Activated CD4-positive, alpha-beta T cell treated with anti-CD3 and anti-CD28 coated beads for 48 hours (primary cell): ENCODE measurements around the gene HSF4.
"Not testable (repeated sequence)": the region's sequence is repeated elsewhere in the genome, so short reads cannot be mapped to it uniquely, and the experiment has no call there.

Source experiments
- DNase-seq: peaks from one replicate; pipeline ENCODE4 v3.0.0-alpha.2; 2020

Gene HSF4, protein sequence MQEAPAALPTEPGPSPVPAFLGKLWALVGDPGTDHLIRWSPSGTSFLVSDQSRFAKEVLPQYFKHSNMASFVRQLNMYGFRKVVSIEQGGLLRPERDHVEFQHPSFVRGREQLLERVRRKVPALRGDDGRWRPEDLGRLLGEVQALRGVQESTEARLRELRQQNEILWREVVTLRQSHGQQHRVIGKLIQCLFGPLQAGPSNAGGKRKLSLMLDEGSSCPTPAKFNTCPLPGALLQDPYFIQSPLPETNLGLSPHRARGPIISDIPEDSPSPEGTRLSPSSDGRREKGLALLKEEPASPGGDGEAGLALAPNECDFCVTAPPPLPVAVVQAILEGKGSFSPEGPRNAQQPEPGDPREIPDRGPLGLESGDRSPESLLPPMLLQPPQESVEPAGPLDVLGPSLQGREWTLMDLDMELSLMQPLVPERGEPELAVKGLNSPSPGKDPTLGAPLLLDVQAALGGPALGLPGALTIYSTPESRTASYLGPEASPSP

DNA sequence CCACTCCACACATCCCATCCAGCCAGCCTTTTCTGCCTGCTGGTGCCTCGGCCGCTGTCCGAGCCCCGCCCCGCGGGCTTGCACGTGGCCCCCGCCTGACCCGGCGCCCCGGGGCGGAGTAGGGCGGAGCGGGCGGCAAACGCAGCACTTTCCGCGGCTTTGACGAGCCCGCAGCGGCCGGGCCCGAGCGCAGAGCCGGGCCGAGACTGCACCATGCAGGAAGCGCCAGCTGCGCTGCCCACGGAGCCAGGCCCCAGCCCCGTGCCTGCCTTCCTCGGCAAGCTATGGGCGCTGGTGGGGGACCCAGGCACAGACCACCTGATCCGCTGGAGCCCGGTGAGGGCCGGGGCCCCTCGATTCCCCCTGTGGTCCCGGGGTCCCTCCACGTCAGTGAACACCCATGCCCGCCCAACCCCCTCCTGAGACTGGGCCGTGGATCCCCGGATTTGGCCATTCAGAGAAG lies at the start of gene HSF4:
Gene HSF4, plus strand, starts transcription at position 147 of the 463 bp plus-strand sequence. Its CDS starts 67 bp downstream, at position 214.
- no peak for DNase-seq

DNA sequence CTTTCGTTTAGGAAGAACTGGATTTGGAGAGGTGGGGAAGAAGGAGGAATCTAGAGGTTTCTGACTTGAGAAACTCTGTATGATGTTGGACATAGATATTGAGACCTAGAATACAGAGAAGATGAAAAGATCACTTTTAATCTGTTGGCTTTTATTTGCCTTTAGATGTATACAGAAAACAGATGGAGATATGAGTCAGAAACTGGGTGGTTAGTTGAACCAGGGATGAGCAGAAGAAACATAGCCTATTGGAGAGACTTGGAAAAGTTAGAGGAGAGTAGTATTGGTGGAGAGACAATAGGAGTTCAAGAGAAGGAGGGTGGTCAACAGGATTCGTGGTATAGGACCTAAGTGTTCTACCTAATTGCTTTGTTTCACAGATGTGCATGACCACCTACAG lies 49.8 kb upstream of the HSF4 start:
- DNase-seq = no peak

DNA sequence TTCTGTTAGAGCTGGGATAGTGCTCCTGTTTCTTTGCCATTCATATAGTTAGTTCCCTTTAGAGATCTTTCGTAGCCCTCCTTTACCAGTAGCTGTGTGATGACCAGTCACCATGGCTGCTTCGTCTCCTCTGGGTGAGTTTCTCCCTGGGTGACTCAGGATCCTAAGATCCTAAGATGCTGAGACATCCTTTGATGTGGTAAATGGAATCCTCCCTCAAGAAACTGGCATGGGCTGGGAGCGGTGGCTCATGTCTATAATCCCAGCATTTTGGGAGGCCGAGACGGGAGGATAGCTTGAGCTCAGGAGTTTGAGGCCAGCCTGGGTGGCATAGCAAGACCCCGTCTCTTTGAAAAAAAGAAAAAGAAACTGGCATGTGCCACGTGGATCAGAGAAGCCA lies 48.9 kb upstream of the HSF4 start:
- no peak for DNase-seq

DNA sequence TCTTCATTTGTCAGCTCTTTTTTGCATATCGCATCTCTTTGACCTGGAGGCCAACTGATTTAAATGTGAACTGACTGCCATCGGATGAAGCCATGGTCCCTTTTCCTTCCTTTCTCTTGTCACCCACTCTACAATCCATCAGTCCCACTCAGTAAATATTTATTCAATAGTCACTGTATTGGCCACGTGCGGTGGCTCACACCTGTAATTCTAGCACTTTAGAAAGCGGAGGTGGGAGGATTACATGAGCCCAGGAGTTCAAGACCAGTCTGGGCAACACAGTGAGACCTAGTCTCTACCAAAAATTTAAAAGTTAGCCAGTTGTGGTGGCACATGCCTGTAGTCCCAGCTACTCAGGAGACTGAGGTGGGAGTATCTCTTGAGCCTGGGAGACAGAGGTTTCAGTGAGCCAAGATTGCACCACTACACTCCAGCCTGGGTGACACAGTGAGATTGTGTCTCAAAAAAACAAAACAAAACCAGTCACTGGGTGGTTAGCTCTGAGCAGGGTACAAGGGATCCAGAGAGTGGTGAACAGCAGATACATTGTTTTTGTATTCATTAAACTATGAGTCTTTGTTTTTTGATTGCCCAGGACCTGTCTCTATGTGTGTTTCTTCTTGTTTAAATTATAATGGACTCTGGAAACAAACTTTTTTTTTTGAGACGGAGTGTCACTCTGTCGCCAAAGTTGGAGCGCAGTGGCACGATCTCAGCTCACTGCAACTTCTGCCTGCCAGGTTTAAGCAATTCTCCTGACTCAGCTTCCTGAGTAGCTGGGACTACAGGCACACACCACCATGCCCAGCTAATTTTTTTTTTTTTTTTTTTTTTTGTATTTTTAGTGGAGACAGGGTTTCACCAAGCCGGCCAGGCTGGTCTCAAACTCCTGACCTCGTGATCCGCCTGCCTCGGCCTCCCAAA lies 47.9 kb upstream of the HSF4 start:
- no peak for DNase-seq

DNA sequence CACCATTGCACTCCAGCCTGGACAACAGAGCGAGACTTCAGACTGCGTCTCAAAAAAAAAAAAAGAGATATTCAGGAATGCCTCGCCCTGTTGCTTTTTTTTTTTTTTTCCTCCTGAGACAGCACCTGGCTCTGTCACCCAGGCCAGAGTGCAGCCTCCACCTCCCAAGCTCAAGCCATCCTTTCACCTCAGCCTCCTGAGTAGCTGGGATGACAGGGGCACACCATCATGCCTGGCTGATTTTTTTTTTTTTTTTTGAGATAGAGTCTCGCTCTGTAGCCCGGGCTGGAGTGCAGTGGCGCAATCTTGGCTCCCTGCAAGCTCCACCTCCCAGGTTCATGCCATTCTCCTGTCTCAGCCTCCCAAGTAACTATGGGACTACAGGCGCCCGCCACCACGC lies 46.8 kb upstream of the HSF4 start:
- DNase-seq = no peak

DNA sequence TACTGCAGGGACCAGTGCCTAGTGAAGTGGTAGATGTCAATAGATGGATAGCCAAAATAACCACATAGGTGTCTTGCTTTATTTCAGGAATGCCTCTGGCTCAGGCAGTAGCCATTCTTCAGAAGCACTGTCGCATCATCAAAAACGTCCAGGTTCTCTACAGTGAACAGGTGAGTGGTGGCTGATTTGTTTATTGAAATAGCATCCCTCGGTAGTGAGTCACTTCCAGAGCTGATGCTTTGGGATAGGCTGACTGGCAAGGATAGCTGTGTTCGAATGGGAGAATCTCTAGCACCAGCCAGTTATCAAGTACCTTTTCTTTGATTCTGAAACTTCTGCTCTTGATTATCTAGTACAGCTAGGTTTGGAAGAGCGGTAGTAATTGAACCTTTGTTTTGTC lies 44.5 kb upstream of the HSF4 start:
- DNase-seq = no peak

DNA sequence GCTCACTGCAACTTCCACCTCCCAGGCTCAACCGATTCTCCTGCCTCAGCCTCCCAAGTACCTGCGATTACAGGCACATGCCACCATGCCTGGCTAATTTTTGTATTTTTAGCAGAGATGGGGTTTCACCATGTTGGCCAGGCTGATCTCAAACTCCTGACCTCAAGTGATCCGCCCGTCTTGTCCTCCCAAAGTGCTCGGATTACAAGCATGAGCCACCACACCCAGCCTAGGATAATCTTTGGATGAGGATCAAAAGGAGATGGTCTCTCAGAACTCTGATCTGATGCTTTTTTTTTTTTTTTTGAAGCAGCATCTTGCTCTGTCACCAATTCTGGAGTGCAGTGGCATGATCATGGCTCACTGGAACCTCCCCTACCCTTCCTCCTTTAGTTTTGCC lies 41.7 kb upstream of the HSF4 start:
- not testable (repeated sequence) for DNase-seq

DNA sequence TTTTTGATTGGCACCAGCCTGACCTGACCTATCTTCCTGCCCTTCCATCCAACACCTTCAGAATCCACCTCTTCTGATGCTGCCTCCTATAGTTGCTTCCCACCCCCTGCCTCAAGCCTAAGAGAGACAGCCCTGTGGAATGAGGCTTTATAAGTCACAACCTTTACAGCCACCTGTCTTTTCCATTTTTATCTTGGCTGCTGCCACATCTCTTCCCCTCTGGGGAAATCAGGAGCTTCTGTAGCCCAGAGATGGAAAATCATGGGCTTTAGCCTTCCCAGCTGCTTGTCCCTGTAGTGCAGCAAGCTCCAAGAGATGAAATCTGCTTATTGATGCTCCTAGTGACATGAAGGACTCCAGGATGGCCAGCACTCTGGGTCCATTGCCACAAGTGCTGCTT lies 36.1 kb upstream of the HSF4 start:
- no peak for DNase-seq

DNA sequence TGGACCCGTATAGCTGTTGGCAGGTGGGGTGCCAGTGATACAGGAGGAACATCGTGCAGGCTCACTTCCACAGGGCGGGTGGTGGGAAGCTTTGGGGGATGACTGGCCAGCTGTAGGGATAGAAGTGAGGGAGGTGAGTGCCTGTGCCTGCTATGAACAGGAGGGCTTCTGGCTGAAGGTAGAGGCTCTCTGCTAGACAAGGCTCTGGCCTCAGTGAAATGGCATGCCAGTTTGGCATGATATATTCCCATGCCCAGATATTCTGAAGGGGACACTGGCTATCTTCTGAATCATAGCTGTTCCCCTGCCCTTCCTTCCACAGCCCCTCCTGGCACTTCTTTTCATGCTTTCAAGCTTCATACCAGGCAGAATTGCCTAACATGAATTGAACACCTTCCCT lies 35.7 kb upstream of the HSF4 start:
- DNase-seq = no peak

DNA sequence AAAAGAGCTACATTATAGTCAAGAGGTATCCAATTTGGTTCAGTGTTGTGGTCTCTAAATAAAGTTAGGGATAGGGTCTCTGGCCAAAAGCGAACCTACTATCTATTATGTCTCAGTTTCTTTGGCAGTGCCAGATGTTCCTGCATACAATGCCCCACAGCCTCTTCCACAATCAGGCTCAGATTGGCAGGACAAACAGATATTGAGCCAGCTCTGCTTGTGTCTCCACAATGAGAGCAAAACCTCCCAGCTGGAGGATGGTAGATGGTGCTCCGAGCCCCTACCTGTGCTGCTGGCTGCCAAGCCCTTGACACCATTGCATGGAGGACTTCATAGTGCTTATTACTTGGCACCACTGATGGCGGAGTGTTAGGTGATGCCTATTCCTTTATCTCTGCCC lies 35.1 kb upstream of the HSF4 start:
- DNase-seq = no peak

DNA sequence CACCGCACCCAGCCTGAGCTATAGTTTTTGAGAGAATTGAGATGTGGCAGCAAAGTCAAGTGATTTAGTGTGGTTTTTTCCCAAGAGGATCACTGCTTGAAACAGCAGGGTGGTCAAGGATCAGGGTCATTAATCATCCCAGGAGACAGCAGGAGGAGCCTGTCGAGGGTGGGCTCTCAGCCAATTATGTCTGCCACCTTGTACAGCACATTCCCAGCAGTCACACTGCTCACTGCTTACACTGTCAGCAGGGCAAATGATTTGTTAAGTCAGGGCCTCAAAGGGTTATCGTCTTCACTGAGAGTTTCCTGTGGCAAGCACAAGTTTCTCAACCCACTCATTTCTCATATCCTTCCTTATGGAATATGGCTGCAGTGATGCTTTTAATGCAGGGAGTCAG lies 26.9 kb upstream of the HSF4 start:
- DNase-seq = no peak

DNA sequence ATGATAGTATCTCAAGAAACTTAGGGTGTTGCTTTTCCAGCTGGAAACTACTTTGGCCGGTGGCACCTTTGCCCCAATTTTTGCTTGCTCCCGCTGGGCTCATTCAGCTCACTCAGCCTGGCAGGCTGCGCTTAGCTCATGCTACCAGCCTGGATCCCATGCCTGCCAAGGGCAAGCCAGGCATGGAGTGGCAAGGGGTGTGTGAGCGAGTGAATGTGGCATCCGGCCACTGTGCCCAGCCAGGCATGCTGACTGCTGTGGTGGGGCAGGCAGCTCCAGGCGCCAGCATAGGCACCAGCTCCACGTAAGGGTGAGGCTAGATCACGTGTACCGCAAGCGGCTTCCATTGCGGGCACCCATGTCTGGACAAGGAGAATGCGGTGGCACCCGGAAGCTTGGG lies 23.2 kb upstream of the HSF4 start:
- no peak for DNase-seq

DNA sequence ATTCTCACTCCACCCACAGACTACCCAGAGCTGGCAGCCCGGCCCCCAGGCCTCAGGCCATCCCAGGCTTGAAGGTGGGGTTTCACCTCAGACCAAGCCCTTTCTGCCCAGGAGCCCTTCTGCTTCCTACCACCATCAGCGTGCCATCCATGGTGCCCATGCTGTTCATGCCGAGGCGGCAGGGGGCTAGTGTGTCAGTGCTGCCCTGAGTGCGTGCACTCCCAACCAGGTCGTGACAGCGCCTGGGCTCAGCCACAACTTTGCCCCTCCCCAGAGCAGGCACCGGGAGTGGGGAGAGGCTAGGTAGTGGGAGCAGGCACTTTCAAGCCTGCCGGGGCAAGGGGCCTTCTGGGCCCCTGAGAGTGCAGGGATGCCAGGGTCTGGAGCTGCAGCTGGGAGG lies 22.2 kb upstream of the HSF4 start:
- no peak for DNase-seq

DNA sequence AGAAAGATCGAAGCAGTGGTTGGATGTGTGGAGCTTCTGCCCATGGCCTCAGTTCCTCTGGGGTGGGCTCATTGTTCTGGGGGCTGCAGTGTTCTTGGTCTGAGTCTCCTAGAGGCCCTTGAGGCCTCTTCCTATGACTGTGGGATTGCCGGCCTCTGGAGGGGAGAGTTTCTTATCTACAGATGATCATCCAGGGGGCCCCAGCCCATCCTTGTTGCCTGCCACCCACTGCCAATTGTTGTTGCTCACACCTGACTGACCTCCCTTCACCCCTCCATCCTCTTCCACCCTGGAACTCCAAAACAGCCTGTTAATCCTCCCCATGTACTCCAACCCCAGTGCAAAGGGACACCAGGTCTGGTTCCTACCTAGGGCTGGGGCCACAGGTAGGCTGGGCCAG lies 19.6 kb upstream of the HSF4 start:
- DNase-seq = no peak

DNA sequence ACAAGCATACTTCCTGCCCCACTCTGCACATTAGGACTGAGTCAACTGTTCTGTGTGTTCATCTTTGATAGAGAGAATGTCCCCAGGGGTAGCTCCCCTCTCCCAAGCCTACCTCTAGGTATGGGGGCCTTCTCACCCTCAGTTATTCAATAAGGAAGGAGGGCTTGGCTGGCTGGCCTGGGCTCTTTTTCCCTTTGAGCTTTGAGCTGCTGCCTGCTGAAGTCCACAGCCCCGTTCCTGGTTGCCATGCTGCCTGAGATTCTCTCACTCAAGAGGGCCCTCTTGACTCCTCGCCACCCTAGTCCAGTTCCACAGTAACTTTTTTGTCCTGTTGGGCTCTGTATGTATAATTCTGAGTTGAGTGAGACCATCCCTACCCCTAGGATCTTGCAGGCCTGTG lies 18.8 kb upstream of the HSF4 start:
- DNase-seq = no peak

DNA sequence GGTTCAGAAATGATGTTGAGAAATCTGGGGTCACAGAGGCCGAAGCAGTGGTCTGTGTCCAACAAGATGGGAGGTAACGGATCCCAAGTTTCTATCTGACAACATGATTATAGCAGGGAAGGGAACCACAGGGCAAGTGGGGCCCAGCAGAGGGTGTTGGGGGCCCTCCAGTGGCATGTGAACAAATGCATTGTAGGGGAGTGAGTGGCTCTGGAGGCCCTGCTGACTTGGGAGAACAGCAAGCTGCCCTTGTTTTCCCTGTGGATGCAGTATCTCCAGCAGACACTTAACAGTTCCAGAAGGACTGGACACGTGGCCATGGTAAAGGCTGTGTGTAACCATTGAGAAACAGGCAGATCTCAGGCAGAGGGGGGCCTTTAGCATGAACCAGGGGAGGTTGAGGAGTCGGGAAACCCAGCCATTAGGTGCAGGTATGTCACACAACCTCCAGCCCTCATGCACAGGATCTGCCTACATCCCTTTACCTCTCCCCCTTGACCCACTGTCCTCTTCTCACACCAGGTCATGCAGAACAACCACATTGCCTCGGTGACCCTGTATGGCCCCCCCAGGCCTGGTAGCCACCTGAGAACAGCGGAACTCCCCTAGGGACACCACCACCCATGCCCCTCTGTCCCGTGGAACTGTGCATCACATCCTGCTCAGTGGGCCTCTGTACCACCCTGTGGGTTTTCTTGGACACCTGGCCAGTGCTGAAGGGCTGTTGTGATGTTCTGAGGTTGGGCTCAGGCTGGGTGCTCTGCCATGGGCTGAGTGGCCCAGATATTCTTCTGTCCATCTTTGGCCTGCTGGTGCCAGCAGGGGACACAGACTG lies 17.8 kb upstream of the HSF4 start:
- no peak for DNase-seq

DNA sequence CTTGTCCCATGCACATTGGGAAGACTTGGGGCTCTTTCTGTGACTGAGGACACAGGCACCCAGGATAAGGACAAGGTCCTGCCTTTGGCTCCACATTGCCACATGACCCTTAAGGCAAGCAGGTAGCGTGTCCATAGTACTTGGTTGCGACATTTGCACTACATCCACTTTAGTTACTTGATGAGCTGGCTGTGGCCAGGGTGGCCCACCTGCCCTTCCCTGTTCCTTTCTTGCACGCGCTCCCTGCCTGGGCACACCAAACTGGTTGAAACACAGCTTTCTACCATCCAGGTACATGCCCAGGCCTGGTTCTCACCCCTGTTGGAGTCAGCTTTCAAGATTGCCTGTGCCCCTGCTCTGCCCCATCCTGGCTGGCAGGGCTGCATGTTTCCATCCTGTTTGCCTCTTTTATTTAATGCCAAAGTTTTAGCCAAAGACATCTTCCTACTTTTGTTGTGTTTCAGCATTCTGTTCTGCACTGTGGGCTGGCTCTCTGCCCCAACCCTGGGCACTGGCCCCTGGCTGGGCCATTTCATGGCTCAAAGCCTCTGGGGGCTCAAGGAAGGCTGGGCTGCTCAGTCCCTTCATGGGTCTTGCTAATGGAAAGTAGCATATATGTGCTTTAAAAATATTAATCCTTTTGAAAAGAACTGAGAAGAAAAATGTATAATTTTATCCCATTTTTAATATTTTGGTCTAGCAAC lies 17.0 kb upstream of the HSF4 start:
- DNase-seq = no peak

DNA sequence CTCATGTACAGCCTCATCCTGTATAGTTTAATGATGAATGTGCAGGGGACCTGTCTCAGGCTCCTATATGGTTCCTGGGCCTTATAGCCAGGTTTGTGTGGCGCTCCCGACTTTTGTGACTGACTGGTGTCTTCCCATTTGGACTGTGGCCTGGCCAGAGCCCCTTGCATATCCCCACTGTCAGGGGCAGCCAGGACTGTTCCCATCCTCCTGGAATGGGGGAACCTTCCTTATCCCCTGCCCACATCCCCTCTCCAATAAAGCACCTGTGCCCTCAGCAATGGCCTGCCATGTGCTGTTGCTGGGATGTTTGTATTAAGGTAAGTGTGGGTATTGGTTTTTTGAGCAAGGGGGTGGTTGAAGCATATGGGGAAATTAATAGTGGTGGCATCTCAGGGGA lies 16.3 kb upstream of the HSF4 start:
- no peak for DNase-seq

DNA sequence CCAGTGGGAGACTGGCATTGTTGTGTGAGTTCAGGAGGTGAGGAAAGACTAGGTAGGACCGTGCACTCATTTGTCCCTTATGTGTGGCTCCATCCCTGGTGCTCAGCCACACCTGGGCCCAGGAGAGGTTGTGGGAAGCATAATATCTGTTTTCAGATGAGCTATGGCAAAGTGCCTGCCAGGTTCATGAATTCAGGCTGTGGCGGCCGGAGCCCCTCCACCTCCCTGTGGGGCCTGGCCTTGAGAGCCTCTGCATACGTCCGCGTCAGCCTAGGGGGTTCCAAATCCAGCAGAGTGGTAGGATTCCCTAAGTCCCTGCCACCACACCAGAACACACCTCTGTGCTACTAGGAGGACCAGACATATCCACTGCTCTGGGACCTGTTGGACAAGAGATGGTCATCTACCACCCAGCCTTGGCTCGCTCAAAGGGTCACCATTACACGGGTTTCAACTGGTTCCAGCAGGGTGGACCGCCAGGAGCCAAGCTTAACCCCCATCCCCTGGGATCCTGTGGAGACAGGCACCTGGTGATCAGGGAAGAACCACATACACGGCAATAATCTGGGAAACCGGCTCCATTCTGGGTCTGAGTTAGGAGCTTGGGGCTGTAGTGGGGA lies 15.8 kb upstream of the HSF4 start:
- no peak for DNase-seq

DNA sequence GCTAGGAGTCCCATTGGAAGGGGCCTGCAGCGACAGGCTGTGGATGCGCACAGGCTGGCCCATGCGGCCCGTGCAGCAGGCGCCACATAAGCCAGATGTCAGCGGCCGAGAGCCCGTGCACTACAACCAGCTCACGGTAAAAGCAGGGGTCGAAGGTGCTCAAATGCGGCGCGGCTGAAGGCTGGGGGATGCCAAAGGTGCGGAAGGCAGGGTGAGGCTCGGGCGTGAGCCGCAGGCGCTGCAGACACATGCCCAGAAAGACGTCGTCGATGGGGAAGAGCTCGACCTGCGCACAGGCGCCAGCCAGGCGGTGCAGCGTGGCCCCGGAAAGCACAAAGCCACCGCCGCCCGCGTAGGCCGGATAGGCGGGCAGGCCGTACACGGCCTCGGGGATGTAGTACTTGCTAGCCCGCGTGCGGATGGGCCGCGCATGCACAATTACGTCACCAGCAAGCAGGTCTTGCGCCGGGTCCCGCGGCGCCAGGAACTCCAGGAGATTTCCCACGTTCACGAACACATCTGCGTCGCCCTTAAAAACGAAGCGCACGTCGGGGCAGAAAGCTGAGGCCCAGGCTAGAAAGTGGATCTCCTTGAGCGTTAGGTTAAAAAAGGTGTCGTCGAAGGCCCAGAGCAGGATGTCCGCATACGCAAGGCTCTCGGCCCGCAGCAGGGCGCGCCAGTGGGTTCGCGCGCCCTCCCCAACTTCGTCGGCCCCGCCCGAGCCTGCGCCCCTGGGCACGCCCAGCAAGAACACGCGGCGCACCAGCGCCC lies 15.1 kb upstream of the HSF4 start:
- DNase-seq = no peak
